ENCODE results near the gene KRT82. TPM values are rescaled to one million over a fixed set of nuclear protein-coding genes. Genes with fewer than 3 reads are reported as not detected.
A peak's percentile ranks its signal among the peaks of the same experiment; 100 is the strongest.

The KRT82 gene
- total RNA-seq, 1 donor from 2014 or later, result not detected

GRCh38 chr12:52363111-52363679 is 42.9 kb downstream of the KRT82 start:
- H3K36me3 ChIP-seq, result no peaks in the 10 kb centered on the region
- H3K9me3 ChIP-seq, result no peaks in the 10 kb centered on the region
- intact Hi-C loops (cut with DNase I), result no loop called here
- H3K4me1 ChIP-seq, result no peaks in the 10 kb centered on the region
- H3K27ac ChIP-seq, result no peak overlapping the region
- peaks cover 12% of the 10 kb centered on the region for H3K27me3 ChIP-seq (ENCODE audit: low read depth)
- DNase-seq (no peak), ATAC-seq (no peak)
- no peak for TF ChIP-seq CTCF (IDR thresholded peaks at IDR 0.05)
- H3K4me3 ChIP-seq, result no peak overlapping the region

- H3K36me3 ChIP-seq, result no peaks in the 10 kb centered on the region
- peaks cover 12% of the 10 kb centered on the region for H3K27me3 ChIP-seq (ENCODE audit: low read depth)
- no peaks in the 10 kb centered on the region for H3K9me3 ChIP-seq
- DNase-seq (no peak), ATAC-seq (no peak)
- H3K4me1 ChIP-seq, result no peaks in the 10 kb centered on the region
- peak; percentile 16 for TF ChIP-seq CTCF (IDR thresholded peaks at IDR 0.05)
- no peak overlapping the region for H3K27ac ChIP-seq
- H3K4me3 ChIP-seq, result no peak overlapping the region
- intact Hi-C loops (cut with DNase I), result no loop called here
These were observed 43.9 kb downstream of the KRT82 start for GRCh38 chr12:52362118-52362726.

GRCh38 chr12:52361553-52361952 is 44.6 kb downstream of the KRT82 start:
- Histone ChIP-seq H3K36me3 (no peaks in the 10 kb centered on the region), H3K9me3 (no peaks in the 10 kb centered on the region), H3K27me3 (ENCODE audit: low read depth) (peaks cover 12% of the 10 kb centered on the region), H3K27ac (no peak overlapping the region), H3K4me1 (no peaks in the 10 kb centered on the region), H3K4me3 (no peak overlapping the region)
- DNase-seq (no peak), ATAC-seq (no peak)
- TF ChIP-seq CTCF (IDR thresholded peaks at IDR 0.05), result no peak
- intact Hi-C loops (cut with DNase I), result no loop called here

- intact Hi-C loops (cut with DNase I), result no loop called here
- Histone ChIP-seq H3K4me1 (no peaks in the 10 kb centered on the region), H3K36me3 (no peaks in the 10 kb centered on the region), H3K27ac (no peak overlapping the region), H3K4me3 (no peak overlapping the region), H3K27me3 (ENCODE audit: low read depth) (peaks cover 20% of the 10 kb centered on the region), H3K9me3 (no peaks in the 10 kb centered on the region)
- TF ChIP-seq CTCF (IDR thresholded peaks at IDR 0.05), result no peak
- no peak for ATAC-seq
- no peak for DNase-seq
These were observed 45.4 kb downstream of the KRT82 start for GRCh38 chr12:52360663-52361271.

- Histone ChIP-seq H3K4me1 (no peaks in the 10 kb centered on the region), H3K9me3 (no peaks in the 10 kb centered on the region), H3K27ac (no peak overlapping the region), H3K4me3 (no peak overlapping the region), H3K36me3 (no peaks in the 10 kb centered on the region), H3K27me3 (ENCODE audit: low read depth) (peaks cover 23% of the 10 kb centered on the region)
- ATAC-seq (no peak), DNase-seq (no peak)
- intact Hi-C loops (cut with DNase I), result no loop called here
- TF ChIP-seq CTCF (IDR thresholded peaks at IDR 0.05), result no peak
These were observed 46.0 kb downstream of the KRT82 start for GRCh38 chr12:52360106-52360662.
